PC-9 (cell line): ENCODE measurements around the gene PAM.

Experiments used
- EZH2 ChIP-seq: fragments of 200-600 bp; sonication (generic); IDR thresholded peaks from 2 replicates; pipeline ENCODE4 v1.8.0; 2017; ENCODE audit warnings: antibody characterized with exemption, low read depth
- TF ChIP-seq, protein P1 (sequence below): fragments of 200-600 bp; sonication (generic); conservative IDR thresholded peaks from 2 replicates; pipeline ENCODE4 v1.6.1; 2017; ENCODE audit warnings: mixed run types, antibody characterized with exemption, mild to moderate bottlenecking, moderate library complexity

DNA sequence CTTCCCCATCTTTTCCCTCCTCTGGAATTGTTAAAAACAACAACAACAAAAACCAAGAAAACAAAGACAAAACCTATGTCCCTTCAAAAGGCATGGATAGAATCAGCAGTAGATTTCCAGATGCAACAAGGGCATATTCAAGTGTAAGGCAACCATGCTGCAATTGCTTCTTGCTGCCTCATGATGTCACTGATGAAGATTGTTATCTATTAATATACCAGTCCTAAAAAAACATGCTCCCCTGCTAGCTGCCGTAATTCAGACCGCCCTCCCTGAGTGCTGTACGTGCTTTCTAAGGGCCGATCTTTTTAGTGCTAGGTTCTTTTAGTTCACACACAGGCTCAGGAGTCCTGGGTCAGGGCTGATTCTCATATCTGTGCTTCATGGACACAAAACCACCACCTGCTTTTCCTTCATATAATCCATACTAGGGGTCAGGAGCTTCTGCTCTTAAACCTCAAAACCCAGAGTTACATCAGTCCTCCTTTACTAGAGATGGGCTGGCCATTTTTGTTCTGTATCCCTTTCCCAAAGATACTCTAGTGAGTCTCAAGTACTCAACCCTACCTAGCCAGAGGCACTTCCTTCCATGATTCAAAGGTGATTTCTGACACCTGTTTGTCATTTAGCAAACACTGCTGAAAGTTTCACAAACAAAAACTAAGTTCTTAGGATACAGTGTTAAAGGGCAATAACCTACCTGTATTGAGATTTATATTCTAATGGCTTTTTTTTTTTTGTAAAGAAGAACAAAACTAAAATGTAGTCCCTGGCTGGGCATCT, 282.8 kb downstream of the PAM start:
- TF ChIP-seq, protein P1, sequence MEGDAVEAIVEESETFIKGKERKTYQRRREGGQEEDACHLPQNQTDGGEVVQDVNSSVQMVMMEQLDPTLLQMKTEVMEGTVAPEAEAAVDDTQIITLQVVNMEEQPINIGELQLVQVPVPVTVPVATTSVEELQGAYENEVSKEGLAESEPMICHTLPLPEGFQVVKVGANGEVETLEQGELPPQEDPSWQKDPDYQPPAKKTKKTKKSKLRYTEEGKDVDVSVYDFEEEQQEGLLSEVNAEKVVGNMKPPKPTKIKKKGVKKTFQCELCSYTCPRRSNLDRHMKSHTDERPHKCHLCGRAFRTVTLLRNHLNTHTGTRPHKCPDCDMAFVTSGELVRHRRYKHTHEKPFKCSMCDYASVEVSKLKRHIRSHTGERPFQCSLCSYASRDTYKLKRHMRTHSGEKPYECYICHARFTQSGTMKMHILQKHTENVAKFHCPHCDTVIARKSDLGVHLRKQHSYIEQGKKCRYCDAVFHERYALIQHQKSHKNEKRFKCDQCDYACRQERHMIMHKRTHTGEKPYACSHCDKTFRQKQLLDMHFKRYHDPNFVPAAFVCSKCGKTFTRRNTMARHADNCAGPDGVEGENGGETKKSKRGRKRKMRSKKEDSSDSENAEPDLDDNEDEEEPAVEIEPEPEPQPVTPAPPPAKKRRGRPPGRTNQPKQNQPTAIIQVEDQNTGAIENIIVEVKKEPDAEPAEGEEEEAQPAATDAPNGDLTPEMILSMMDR = no peak
- no peak for TF ChIP-seq EZH2
